Caki2 (cell line): ENCODE measurements around the gene SEC24D. TPM values are rescaled to one million over a fixed set of nuclear protein-coding genes. Genes with fewer than 3 reads are reported as not detected.
A peak's percentile ranks its signal among the peaks of the same experiment; 100 is the strongest.
"Not testable (repeated sequence)": the region's sequence is repeated elsewhere in the genome, so short reads cannot be mapped to it uniquely, and the experiment has no call there.

ENCODE experiments used
- DNase-seq: peaks from one replicate; pipeline ENCODE4 v3.0.0-alpha.2; 2015; ENCODE audit warnings: low read depth
- in situ Hi-C: cut with HindIII; loops from 2 replicates; pipeline ENCODE4 v1.10.0; 2016; ENCODE audit warnings: low sequenced_read_pairs, low pct_unique_long_range_greater_than_20kb, mixed read lengths
- total RNA-seq: library from RNA; depleted of rRNA; stranded (reverse); fragments of >200 nt; shearing (Covaris generic); gene quantifications from 2 replicates; pipeline ENCODE4 v1.2.3, GENCODE V29; 2014; ENCODE audit warnings: low replicate concordance

The SEC24D gene
- total RNA-seq, 1 experiment from 2014 or later: 42.6 TPM

DNA sequence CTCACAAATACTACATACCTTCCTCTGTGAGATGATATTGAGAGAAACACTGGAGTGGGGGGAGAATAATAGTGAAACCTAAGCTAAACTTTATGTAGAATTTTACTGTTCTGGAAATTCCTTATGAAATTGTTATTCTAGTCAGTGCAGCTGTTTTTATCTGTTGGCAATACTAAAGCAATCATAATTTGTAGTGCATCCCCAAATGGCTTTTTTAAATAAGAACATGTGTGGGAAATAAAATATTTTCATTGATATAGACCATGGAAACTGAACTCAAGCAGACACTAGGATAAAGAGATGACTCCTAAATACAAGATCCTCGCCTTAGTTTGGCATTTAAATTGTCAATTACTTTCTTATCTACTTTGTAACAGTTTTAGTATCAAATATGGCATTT, 51.1 kb downstream of the SEC24D start:
- DNase-seq: no peak
- in situ Hi-C loops: no loop called here

GRCh38 chr4:118783887-118784286, 52.0 kb downstream of the SEC24D start:
- no peak for DNase-seq
- in situ Hi-C loops: no loop called here

DNA sequence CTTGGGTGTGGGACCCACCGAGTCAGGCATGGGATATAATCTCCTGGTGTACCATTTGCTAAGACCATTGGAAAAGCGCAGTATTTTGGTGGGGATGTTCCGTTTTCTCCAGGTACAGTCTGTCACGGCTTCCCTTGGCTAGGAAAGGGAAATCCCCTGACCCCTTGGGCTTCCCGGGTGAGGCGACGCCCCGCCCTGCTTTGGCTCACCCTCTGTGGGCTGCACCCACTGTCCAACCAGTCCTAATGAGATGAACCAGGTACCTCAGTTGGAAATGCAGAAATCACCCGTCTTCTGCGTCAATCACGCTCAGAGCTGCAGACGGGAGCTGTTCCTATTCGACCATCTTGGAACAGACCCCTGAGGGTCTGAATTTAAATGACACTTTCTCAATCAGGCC, 53.0 kb downstream of the SEC24D start:
- in situ Hi-C loops, DNase-seq: not testable (repeated sequence)

- in situ Hi-C loops, DNase-seq: not testable (repeated sequence)
Measured at GRCh38 chr4:118777649-118778048, 58.3 kb downstream of the SEC24D start.

- DNase-seq, in situ Hi-C loops: not testable (repeated sequence)
Measured at GRCh38 chr4:118776955-118777640, 58.8 kb downstream of the SEC24D start.

GRCh38 chr4:118776157-118776954, 59.6 kb downstream of the SEC24D start:
- in situ Hi-C loops: no loop called here
- DNase-seq: no peak

- DNase-seq: no peak
- in situ Hi-C loops: no loop called here
Measured at GRCh38 chr4:118775405-118775804, 60.5 kb downstream of the SEC24D start.

- peak; percentile 12 for DNase-seq
- in situ Hi-C loops: no loop called here
Measured at GRCh38 chr4:118774989-118775388, 60.9 kb downstream of the SEC24D start.

- DNase-seq: no peak
- in situ Hi-C loops: no loop called here
Measured at GRCh38 chr4:118774321-118774720, 61.6 kb downstream of the SEC24D start.

DNA sequence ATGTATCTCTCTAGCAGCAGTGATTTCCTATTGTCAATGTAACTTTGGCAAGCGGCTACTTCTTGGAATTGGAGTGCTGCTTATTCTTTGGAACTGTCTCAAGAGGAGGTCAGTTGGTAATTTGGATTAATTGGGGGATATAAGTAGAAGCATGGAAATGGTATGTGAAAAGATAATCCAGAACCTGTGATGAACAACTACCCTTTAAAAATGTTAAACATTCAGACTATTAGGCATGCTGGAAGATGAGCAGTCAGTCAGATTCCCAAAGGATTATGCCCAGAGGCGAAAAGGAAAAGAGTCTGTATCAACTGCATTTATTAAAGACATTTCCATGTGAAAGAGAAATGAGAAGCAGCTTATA, 62.5 kb downstream of the SEC24D start:
- DNase-seq: no peak
- in situ Hi-C loops: no loop called here

DNA sequence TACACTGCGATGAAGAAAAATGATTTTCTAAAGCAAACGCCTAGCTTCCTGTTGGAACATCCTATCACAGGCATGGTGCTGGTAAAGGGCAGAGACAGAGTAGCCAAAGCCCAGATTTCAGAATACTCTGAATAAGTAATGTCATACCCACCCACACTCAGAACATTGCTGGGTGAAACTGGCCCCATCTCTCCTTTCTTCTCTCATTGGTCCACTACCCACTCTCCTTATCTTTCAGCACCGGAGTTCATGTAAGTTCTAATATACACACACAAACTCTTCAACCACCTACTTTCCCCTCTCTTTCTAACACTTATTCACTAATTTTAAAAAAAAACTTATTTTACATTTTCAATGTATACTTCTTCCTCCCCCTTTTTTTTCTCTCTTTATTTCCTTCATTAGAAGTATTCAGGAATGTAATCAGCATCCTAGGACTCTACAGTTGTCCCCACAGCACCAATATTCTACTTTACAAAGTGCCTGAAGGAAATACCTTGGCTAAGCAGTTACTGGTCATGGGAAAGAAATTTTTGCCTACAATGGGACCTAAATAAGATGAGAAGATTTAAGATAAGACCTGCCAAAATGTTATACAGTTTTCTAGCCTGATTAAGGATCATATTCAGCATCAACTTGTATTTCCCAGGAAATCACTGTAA, 63.0 kb downstream of the SEC24D start:
- in situ Hi-C loops: no loop called here
- DNase-seq: no peak

GRCh38 chr4:118772081-118772766, 63.7 kb downstream of the SEC24D start:
- DNase-seq: peak; percentile 15
- in situ Hi-C loops: no loop called here

DNA sequence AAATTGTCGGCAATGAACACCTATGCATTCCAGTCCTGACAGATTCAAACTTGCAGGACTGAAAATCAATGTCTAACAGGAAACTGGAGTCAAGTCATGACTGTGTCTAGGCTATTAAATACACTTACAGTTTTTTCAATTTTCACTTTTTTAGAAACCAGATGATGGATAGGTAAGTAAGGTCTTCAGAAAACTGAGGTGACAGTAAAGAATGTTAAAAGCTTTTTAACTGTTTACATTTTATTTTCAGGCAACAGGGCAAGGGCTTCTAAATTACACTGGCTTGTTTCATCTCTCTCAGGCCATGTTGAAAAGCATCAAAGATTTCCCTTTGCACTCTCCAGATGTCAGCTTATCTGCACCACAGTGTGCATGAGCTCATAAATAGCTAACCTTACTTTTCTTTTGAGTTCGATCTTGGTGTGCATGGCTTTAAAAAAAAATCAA, 65.2 kb downstream of the SEC24D start:
- in situ Hi-C loops: no loop called here
- no peak for DNase-seq

GRCh38 chr4:118769161-118769560, 66.8 kb downstream of the SEC24D start:
- in situ Hi-C loops: no loop called here
- no peak for DNase-seq

DNA sequence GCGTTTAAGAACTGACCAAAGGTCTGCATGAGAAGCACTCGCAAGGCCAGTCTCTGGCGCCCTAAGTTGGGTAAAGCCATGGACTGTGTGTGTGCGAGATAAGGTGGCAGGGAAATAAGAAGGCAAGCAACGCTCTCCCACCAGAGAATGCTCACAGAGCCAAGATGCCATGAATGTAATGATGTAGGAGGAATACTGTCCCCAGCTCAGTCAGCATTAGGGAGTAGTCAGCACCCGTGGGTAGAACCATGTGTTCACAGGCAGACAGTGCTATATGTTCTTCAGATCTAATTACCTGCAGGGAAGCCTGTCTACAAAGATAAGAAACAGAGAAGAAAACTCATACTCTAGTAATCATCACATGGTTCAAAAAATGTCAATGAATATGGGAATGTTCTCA, 68.8 kb downstream of the SEC24D start:
- no peak for DNase-seq
- in situ Hi-C loops: no loop called here

- in situ Hi-C loops: no loop called here
- no peak for DNase-seq
Measured at GRCh38 chr4:118765399-118765798, 70.5 kb downstream of the SEC24D start.

DNA sequence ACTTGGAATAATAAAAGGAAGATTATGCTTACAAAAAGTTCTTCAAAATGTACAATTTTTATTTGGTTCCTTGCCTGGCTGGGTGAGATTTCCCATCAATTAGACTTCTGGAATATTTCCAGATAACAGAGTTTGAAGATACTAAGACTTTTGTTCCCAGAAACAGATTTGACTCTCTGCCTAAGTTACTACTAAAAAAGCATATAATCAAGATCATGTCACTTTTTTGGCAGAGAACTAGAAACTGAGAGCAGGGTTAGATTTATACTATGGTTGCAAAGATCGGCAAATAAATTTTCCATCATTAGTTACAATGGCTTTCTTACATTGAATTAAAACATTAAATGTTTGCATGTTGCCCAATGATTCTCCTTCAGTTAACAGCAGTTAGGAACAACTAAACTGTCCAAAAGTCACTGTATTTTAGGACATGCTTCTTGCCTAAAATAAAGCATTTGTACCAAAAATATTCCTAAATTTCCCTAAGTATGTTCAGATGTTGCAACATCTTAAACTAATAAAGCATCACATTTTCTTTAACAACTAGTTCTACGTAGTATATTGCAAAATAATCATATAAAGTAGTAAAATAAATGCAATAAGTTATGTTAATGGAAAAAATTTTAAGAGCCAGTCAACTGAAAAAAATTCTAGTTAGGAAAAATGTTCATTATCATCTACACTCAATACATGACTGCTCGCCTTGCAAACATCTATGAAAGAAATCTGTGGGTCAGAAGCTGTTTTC, 73.0 kb downstream of the SEC24D start:
- in situ Hi-C loops: no loop called here
- DNase-seq: no peak

GRCh38 chr4:118762155-118762554, 73.8 kb downstream of the SEC24D start:
- no peak for DNase-seq
- in situ Hi-C loops: no loop called here
